Stimulated activated CD4-positive, alpha-beta T cell treated with anti-CD3 and anti-CD28 coated beads, Interleukin-12 subunit alpha, Interleukin-12 subunit beta, amount 100 ng/mL, for 48 hours (primary cell): ENCODE data around the gene ZSWIM7.

Experiments used
- DNase-seq, 3 donors: peaks; one replicate each; pipeline ENCODE4 v3.0.0-alpha.2; 2020; ENCODE audit warnings: low read depth in 2 of 3, low spot score in 1 of 3

The ZSWIM7 gene, protein sequence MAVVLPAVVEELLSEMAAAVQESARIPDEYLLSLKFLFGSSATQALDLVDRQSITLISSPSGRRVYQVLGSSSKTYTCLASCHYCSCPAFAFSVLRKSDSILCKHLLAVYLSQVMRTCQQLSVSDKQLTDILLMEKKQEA

DNA sequence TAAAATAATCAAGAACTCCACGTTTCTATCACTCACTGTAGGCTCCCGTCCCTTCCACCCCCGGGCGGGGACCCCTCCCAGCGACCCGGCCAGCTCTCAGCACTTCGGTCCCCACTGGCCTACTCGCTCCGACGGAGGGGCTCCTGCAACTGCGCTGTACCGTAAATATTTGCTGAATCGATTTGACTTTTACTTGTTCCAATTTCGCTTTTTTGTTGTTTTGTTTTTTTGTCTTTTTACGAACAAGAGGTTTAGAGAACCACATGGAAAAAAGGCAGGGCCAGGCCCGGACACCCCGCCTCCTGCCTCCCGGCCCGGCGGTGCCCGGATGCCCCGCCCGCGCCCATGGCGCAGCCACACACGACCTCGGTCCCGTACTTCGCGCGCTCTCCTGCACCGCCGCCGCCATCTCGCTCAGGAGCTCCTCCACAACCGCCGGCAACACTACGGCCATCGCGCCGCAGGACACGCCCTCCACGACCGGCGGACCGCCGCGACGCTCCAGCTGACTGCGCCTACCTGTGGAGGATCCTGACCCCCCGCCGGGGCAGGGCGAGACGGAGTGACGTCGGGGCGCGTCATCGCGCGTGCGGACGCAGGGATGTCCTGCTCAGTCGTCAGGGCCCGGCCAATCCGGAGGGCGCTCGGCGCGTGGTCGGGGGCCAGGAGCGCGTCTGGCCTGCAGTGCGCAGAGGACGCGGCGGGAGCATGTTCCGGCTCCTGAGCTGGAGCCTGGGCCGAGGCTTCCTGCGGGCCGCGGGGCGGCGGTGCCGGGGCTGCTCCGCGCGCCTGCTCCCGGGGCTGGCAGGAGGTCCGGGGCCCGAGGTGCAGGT, at the start of gene ZSWIM7, which contains the start of gene TTC19:
TSS of gene ZSWIM7 (minus strand) at position 564 of the 833 bp plus-strand sequence. CDS start at position 454, 110 bp downstream.
TSS of gene TTC19 (plus strand) at position 684 of the 833 bp plus-strand sequence. CDS start at position 709, 25 bp downstream.
- DNase-seq, result peak; percentile 84 to 93 (median 90)

DNA sequence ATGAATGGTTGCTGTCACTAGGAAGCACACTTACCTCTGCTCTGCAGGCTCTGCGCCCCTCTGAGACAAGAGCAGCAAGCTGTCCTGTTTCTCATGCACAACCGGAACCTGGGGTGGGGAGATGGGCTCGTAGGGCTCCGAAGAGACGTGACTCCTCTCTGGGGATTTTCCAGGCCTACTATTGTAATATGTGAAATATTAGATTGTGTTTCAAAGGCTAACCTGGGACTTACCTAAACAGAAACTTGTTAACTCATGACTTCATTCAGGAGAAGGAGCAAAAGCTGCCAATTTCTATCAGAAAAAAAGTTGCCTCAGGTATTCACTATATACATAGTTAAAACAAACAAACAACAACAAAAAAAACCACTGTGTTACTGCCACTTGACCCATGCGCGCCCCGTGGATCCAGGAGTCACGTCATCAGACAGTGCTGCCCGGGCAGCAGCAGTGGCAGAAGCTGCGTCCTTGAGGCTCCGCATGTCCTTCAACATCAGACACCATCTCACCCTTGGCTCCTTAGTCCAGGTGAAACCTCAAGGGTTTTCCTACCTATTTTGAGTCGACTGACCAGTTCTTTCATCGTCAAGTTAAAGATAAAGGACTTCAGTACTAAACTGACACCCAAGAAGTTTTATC, 49.4 kb upstream of the ZSWIM7 start:
- no peak for DNase-seq

- DNase-seq, result no peak
Measured at GRCh38 chr17:16046966-16047365, 47.5 kb upstream of the ZSWIM7 start.

DNA sequence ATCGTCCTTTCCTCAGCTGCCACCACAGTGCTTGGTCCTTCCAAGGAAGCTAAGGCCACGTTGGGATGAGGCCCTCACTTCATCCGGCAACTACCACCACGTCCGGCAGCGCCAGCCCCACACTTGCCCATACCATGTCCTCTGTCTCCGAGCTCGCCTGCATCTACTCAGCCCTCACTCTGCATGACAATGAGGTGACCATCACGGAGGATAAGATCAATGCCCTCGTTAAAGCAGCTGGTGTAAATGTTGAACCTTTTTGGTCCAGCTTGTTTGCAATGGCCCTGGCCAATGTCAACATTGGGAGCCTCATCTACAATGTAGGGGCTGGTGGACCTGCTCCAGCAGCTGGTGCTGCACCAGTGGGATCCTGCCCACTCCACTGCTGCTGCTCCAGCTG, 45.0 kb upstream of the ZSWIM7 start:
- DNase-seq, result no peak

- no peak for DNase-seq
Measured at GRCh38 chr17:16040710-16041251, 41.3 kb upstream of the ZSWIM7 start.

DNA sequence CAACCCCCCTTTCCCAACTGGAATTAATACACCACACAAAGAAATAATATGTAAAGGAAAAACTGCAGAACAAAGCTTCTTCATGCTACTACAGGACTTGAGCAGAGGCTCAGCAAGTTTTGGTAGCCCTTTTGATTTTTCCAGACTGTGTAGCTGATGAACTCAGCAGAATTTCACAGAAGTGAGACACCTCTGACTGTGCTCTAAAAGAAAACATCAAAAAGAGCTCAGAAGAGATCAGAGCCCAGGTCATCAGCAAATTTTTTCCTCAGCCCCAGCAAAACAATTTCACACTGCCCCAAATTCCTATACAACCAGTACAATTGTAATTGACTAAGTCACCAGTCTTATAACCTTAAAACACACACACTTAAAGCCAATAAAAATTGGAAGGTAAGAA, 38.1 kb upstream of the ZSWIM7 start:
- no peak for DNase-seq

DNA sequence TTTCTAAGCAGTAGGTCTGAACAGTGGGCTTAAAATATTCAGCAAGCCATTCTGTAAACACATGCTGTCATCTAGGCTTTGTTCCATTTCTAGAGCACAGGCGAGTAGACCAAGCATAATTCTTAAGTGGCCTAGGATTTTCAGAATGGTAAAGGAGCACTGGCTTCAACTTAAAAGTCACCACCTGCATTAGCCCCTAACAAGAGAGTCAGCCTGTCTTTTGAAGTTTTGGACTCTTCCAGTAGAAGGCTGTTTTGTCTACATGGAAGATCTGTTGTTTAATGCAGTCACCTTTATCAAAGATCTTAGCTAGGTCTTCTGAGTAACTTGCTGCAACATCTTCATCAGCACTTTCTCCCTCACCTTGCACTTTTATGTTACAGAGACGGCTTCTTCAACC, 36.8 kb upstream of the ZSWIM7 start:
- DNase-seq, result no peak

DNA sequence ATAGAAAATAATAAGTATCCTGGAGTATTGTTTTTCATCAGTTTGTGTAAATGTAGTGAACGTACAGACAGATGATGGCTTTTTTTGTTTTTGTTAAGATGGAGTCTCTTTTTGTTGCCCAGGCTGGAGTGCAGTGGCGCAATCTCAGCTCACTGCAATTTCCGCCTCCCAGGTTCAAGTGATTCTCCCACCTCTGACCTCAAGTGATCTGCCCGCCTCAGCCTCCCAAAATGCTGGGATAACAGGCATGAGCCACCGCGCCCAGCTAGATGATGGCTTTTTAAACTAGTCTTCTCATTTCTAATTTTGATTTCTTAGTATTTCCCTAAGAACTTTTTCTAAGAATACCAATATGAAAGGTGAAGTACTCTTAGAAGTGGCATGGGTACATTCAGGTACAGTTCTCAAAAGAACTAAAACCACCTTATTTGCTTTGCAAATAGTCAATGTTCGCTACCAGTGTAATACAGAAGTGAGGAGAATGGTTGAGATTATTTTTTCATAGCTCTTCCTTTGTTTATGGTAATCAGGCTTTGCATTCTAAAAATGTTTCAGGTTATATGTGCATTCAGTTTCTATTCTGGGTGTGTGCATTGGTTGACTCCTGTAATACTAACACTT, 34.3 kb upstream of the ZSWIM7 start:
- no peak for DNase-seq

GRCh38 chr17:16027708-16028584, 28.4 kb upstream of the ZSWIM7 start:
- DNase-seq, result peak; percentile 48 to 52 (median 50)

DNA sequence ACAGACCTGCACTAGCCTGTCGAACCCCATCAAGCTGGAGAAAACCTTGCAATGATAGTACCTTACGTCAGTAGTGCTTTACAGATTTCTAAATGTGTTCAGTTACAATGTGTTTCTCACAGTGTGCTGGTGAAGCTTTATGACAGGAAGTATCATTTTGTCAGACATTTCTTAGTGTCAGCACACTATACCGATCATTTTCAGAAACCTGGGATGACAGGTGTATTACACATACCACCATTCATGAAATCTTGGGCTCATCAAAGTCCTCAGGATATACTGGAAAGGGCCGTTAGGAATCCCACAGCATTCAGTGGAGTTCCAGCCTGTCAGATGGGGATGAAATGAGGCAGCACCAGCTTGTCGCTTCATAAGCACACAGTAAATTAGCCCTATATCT, 27.4 kb upstream of the ZSWIM7 start:
- no peak for DNase-seq

DNA sequence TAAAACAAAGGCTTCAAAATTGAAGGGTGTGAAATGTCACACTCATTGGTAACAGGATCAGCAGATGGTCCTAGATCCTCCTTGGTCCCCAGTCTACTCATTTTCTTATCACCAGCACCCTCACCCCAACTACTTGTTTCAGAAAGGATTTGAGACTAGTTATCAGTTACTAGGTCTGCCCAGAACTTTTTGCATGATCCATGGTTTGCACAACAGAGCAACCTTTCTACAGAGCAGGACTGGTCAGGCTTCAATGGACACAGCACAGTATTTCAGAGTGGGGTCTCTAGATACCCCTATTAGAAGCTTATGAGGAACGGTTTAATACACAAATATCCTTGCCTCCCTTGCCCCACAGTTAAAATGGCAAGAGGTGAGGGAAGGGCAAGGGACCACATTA, 25.7 kb upstream of the ZSWIM7 start:
- DNase-seq, result no peak

DNA sequence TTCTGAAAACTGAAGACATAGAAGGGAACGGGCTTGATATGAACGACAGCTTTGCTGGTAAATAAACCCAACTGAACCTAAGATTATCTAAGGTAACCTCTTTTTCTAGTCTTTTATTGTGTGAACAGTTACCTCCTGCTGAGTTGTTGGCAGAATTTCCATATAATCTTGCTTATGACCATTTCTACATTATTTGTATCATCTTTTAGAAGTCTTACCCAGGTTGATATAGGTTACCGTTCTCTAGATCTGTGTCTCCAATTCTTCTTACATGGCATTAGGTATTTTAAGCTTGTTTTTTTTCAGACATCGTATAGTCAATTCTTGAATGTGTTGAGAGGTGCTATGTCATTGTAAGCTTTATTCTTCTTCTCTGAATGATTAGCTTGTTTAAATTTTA, 24.4 kb upstream of the ZSWIM7 start:
- no peak for DNase-seq

GRCh38 chr17:16019347-16019746, 19.8 kb upstream of the ZSWIM7 start:
- DNase-seq, result no peak

DNA sequence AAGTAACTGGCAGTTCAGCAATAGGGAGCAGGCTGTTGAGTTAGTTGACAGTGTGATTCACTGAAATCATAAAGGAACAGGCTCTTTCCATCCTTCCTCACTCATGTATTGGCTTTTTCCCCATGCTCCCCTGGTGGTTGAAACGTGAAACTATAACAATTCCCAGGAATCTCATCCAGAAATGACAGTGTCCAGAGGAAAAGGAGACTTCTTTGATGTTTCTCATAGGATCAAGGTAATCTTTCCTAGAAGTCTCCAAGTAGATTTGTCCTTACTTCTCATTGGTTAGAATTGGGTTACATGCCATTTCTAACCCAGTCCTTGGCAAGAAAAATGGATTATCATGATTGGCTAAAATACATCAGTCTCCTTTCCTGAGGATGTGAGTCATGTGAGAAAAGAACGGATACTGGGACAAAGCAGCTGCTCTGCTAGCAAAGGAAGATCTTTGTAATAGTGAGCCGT, 14.5 kb upstream of the ZSWIM7 start:
- no peak for DNase-seq

DNA sequence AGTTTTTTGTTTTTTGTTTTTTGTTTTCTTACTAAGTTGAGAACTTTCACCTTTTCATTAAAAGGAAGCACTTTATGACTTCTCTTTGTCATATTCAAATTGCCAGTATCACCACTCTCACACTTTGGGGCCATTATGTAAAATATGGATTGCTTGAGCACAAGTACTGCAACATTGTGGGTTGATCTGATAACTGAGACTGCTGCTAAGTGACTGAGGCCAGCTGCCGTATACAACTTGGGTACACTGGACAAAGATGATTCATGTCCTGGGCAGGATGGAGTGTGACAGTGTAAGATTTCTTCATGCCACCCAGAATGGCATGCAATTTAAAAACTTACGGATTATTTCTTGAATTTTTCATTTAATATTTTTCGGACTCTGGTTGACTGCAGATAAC, 7.9 kb upstream of the ZSWIM7 start:
- no peak for DNase-seq

GRCh38 chr17:16005636-16006035, 6.1 kb upstream of the ZSWIM7 start:
- no peak for DNase-seq

GRCh38 chr17:16003841-16004240, 4.3 kb upstream of the ZSWIM7 start:
- DNase-seq, result no peak

DNA sequence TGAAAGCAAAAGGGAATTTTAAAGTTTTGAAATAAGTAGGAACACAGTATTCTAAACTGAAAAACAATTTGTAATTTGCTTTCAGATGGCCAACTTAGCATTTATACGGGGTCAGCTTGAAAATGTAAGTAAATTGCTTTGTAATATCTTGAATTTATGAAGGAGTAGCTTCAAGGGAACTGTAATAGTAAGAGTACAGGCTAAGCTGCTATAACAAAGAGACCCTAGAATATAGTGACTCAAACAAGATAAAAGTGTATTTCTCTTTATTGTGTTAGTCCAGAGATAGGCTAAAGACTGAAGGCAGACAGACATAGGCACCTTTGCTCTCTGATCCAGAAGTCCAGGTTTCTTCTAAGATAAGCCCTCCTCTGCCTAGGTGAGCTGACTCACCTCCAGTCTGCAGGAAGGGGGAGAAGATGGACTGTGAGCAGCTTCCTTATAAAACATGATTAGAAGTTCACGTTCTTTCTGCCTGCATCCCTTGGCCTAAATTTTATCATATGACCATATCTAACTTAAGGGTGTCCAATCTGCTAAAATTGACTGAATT, 3.3 kb upstream of the ZSWIM7 start:
- DNase-seq, result no peak

DNA sequence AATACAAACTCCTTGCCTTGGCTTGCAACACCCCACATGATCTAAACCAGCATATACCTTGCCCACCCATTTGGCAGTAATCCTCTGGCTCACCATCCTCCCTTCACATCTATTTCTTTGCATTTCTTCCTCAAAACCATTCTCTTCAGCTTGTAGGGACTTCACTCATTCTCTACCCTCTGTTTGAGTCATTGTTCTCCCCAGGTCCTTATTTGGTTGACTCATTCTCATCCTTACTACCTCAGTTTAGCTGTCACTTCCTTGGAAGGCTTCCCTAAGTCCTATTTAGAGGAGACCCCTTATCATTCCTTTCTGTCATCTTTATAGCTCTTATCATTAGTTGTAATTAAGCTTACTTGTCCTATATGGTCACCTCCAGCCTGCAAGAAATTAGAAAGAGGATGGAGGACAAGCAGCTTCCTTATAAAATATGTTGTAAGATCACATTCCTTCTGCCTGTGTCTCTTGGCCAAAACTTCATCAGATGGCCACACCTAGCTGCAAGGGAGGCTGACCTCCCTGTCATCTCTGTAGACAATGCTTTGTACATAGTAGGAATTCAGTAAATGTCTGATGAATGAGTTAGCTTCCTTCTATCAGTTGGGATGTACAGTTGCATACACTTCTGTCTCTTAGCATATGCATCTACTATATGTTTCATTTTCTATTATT, 1.9 kb upstream of the ZSWIM7 start:
- no peak for DNase-seq
